SKM-1 (cell line): Measurements from ENCODE around the gene NPHP4.

ENCODE experiments used
- DNase-seq: peaks from one replicate; lab custom pipeline; 2025; ENCODE audit not compliant: unreplicated experiment; lab: John Stamatoyannopoulos, UW

Gene NPHP4

GRCh38 chr1:6004412-6005123 is 12.3 kb upstream of the NPHP4 start:
- DNase-seq = no peak

GRCh38 chr1:6003568-6004411 is 11.6 kb upstream of the NPHP4 start:
- no peak for DNase-seq

GRCh38 chr1:6002714-6003501 is 10.7 kb upstream of the NPHP4 start:
- DNase-seq = no peak

GRCh38 chr1:6001992-6002576 is 9.9 kb upstream of the NPHP4 start:
- DNase-seq = no peak

- no peak for DNase-seq
Observed at GRCh38 chr1:6000444-6001288, 8.4 kb upstream of the NPHP4 start.

GRCh38 chr1:5999711-6000443 is 7.7 kb upstream of the NPHP4 start:
- DNase-seq = no peak

- DNase-seq = no peak
Observed at GRCh38 chr1:5998906-5999301, 6.7 kb upstream of the NPHP4 start.

GRCh38 chr1:5998051-5998905 is 6.1 kb upstream of the NPHP4 start:
- no peak for DNase-seq

GRCh38 chr1:5997316-5997715 is 5.1 kb upstream of the NPHP4 start:
- DNase-seq = no peak

- no peak for DNase-seq
Observed at GRCh38 chr1:5996641-5997270, 4.5 kb upstream of the NPHP4 start.

GRCh38 chr1:5995871-5996630 is 3.8 kb upstream of the NPHP4 start:
- no peak for DNase-seq

GRCh38 chr1:5994713-5995621 is 2.7 kb upstream of the NPHP4 start:
- no peak for DNase-seq

GRCh38 chr1:5993556-5994491 is 1.6 kb upstream of the NPHP4 start:
- no peak for DNase-seq

GRCh38 chr1:5992814-5993555 is 760 bp upstream of the NPHP4 start:
- DNase-seq = no peak
